Ureter (tissue), 1 donor: Measurements from ENCODE around the gene UBP1. TPM values are rescaled to one million over a fixed set of nuclear protein-coding genes. Genes with fewer than 3 reads are reported as not detected.

Experiments
- total RNA-seq: library from RNA; stranded (reverse); gene quantifications from one replicate; pipeline ENCODE4 v1.2.4, GENCODE V29; 2023
- donor health status: DM: yes; HTN: yes; CAD: no.

Gene UBP1
- total RNA-seq, 1 donor from 2014 or later = 73.7 TPM

Other genes starting within 250 kb of the UBP1 start
- 2.1 TPM for gene SUSD5, start 221.6 kb downstream of the UBP1 start, total RNA-seq
- gene FBXL2, start 163.0 kb downstream of the UBP1 start, total RNA-seq = 17.8 TPM